A549 (cell line): ENCODE data around the gene TSC22D2. TPM values are rescaled to one million over a fixed set of nuclear protein-coding genes. Genes with fewer than 3 reads are reported as not detected.
A peak's percentile ranks its signal among the peaks of the same experiment; 100 is the strongest.

Experiments used
- ATAC-seq, 2 experiments: fragments of 200-7000 bp in 1 of 2; fragments of >200 bp in 1 of 2; cut with Nextera tagmentation in 1 of 2; cut with Tn5 transposase in 1 of 2; 3 replicates each; pipeline versions ENCODE4 v1.8.0 to v1.9.1; 2018 to 2020; ENCODE audit warnings: mild to moderate bottlenecking in 1 of 2, moderate library complexity in 1 of 2
- CTCF ChIA-PET: fragments of 300-600 bp; sonication (Branson Sonifier 250); formaldehyde crosslinking; extraction: SDS; loops from one replicate; lab custom pipeline; 2021; ENCODE audit warnings: antibody characterized with exemption, inconsistent platforms; lab: Yijun Ruan, JAX
- POLR2A ChIA-PET: fragments of 350-600 bp; formaldehyde crosslinking; extraction: SDS; loops from one replicate; lab custom pipeline; 2021; ENCODE audit warnings: antibody characterized with exemption, inconsistent platforms; lab: Yijun Ruan, JAX
- DNase-seq, 2 experiments: peaks; one replicate each; pipeline versions ENCODE4 v3.0.0 to v3.0.0-alpha.2; 2011 to 2016; ENCODE audit warnings: low read depth in 1 of 2, low spot score in 1 of 2
- FAIRE-seq: peaks from 2 replicates; lab custom pipeline; 2011; peaks lifted over from hg19 to GRCh38; lab: Jason Lieb, UNC
- H3K27ac ChIP-seq, 2 experiments: fragments of >200 bp; sonication (Bioruptor Twin); formaldehyde crosslinking; 3 replicates each; pipeline ENCODE4 v1.5.1; 2016 to 2017
- H3K4me1 ChIP-seq: fragments of >200 bp; sonication (Bioruptor Twin); formaldehyde crosslinking; 3 replicates; pipeline ENCODE4 v1.6.1; 2016
- H3K4me2 ChIP-seq: fragments of >200 bp; sonication (Bioruptor Twin); formaldehyde crosslinking; 3 replicates; pipeline ENCODE4 v1.6.1; 2016
- H3K4me3 ChIP-seq: fragments of >200 bp; sonication (Bioruptor Twin); formaldehyde crosslinking; 3 replicates; pipeline ENCODE4 v1.5.1; 2016
- H3K9me3 ChIP-seq: fragments of >200 bp; sonication (Bioruptor Twin); formaldehyde crosslinking; 3 replicates; pipeline ENCODE4 v1.6.1; 2016
- BHLHE40 ChIP-seq: IDR thresholded peaks from 2 replicates; pipeline ENCODE4 v1.6.1; 2012; ENCODE audit warnings: low read depth, low read length, inconsistent platforms
- CBX2 ChIP-seq: fragments of 200-600 bp; sonication (generic); IDR thresholded peaks from 2 replicates; pipeline ENCODE4 v1.6.1; 2016; ENCODE audit warnings: low read depth, mild to moderate bottlenecking, borderline replicate concordance
- CBX8 ChIP-seq: fragments of 200-600 bp; sonication (generic); IDR thresholded peaks from 2 replicates; pipeline ENCODE4 v1.6.1; 2016
- HDAC2 ChIP-seq: fragments of 200-600 bp; sonication (generic); IDR thresholded peaks from 2 replicates; pipeline ENCODE4 v1.6.1; 2016
- HEYL ChIP-seq: fragments of 250-450 bp; sonication (Bioruptor Pico); IDR thresholded peaks from 2 replicates; pipeline ENCODE4 v1.8.0; 2021; ENCODE audit warnings: mild to moderate bottlenecking, moderate library complexity
- HOXA7 ChIP-seq: fragments of 250-450 bp; sonication (Bioruptor Pico); IDR thresholded peaks from 2 replicates; pipeline ENCODE4 v1.5.0; 2020; ENCODE audit warnings: mild to moderate bottlenecking, moderate library complexity
- JUN ChIP-seq, 2 experiments: fragments of >200 bp; sonication (Bioruptor Twin); formaldehyde crosslinking; IDR thresholded peaks; 2 replicates in 1 of 2; 3 replicates in 1 of 2; pipeline ENCODE4 v1.6.1; 2016 to 2017
- MYC ChIP-seq: IDR thresholded peaks from 2 replicates; pipeline ENCODE4 v1.6.1; 2012; ENCODE audit warnings: mild to moderate bottlenecking, inconsistent platforms, low read length, improper control_type of control experiment, borderline replicate concordance
- NPAS2 ChIP-seq: fragments of 250-450 bp; sonication (Bioruptor Pico); IDR thresholded peaks from 2 replicates; pipeline ENCODE4 v1.8.0; 2022; ENCODE audit warnings: mild to moderate bottlenecking, moderate library complexity, borderline replicate concordance
- PHF8 ChIP-seq: fragments of 200-600 bp; sonication (generic); IDR thresholded peaks from 2 replicates; pipeline ENCODE4 v1.6.1; 2016; ENCODE audit warnings: low read depth, mild to moderate bottlenecking, antibody characterized with exemption, moderate library complexity, borderline replicate concordance
- POLR2AphosphoS2 ChIP-seq: conservative IDR thresholded peaks from 2 replicates; pipeline ENCODE4 v1.6.1; 2012; ENCODE audit warnings: low read length, improper control_type of control experiment, inconsistent platforms
- RCOR1 ChIP-seq: fragments of 150-350 bp; IDR thresholded peaks from 2 replicates; pipeline ENCODE4 v1.6.1; 2014; ENCODE audit warnings: antibody characterized with exemption, low read length, low read depth
- RFX5 ChIP-seq: fragments of 450-650 bp; IDR thresholded peaks from 2 replicates; pipeline ENCODE4 v1.7.1; 2014; ENCODE audit warnings: antibody characterized with exemption, mild to moderate bottlenecking, moderate library complexity
- RNF2 ChIP-seq: fragments of 200-600 bp; sonication (generic); IDR thresholded peaks from 2 replicates; pipeline ENCODE4 v1.6.1; 2016; ENCODE audit warnings: low read depth, mild to moderate bottlenecking, antibody characterized with exemption, moderate library complexity, borderline replicate concordance
- SMC3 ChIP-seq: fragments of >200 bp; sonication (Bioruptor Twin); formaldehyde crosslinking; IDR thresholded peaks from 3 replicates; pipeline ENCODE4 v1.6.1; 2018; ENCODE audit warnings: inconsistent platforms
- SREBF2 ChIP-seq: fragments of 450-650 bp; IDR thresholded peaks from 2 replicates; pipeline ENCODE4 v1.6.1; 2014; ENCODE audit warnings: mild to moderate bottlenecking, moderate library complexity
- TP53 ChIP-seq: fragments of 250-450 bp; sonication (Bioruptor Pico); IDR thresholded peaks from 2 replicates; pipeline ENCODE4 v1.5.0; 2021; ENCODE audit warnings: mild to moderate bottlenecking, moderate library complexity
- ZSCAN20 ChIP-seq: fragments of 250-450 bp; sonication (Bioruptor Pico); IDR thresholded peaks from 2 replicates; pipeline ENCODE4 v1.8.0; 2022; ENCODE audit warnings: mild to moderate bottlenecking, moderate library complexity
- WGBS: methylation state at CpG from one replicate; pipeline ENCODE4 v1.1.6; 2017; ENCODE audit errors: missing lambda C conversion rate; 5-methylcytosine and 5-hydroxymethylcytosine counted together
- polyA plus RNA-seq, 4 experiments: library from polyadenylated mRNA; depleted of rRNA in 3 of 4; stranded (reverse); fragments of >200 nt; fragmentation: RNase III in 1 of 4; extraction: RNeasy Plus Mini Kit Qiagen cat#74134 plus additional on column Dnase treatment in 1 of 4; gene quantifications; 2 replicates in 3 of 4; 3 replicates in 1 of 4; pipeline ENCODE4 v1.2.3, GENCODE V29; 2011 to 2017
- TF ChIP-seq, protein P1 (sequence below): fragments of 450-650 bp; IDR thresholded peaks from 2 replicates; pipeline ENCODE4 v1.6.1; 2014; ENCODE audit warnings: antibody characterized with exemption
- TF ChIP-seq, protein P2 (sequence below): fragments of >200 bp; sonication (Bioruptor Twin); formaldehyde crosslinking; IDR thresholded peaks from 2 replicates; pipeline ENCODE4 v1.6.1; 2016
- TF ChIP-seq, protein P3 (sequence below): fragments of >200 bp; sonication (Bioruptor Twin); formaldehyde crosslinking; IDR thresholded peaks from 3 replicates; pipeline ENCODE4 v1.6.1; 2016

TSC22D2 gene
- polyA plus RNA-seq, 2 of the 4 experiments (the other 2 are of a cell fraction) = 8.8 to 13.9 TPM

DNA sequence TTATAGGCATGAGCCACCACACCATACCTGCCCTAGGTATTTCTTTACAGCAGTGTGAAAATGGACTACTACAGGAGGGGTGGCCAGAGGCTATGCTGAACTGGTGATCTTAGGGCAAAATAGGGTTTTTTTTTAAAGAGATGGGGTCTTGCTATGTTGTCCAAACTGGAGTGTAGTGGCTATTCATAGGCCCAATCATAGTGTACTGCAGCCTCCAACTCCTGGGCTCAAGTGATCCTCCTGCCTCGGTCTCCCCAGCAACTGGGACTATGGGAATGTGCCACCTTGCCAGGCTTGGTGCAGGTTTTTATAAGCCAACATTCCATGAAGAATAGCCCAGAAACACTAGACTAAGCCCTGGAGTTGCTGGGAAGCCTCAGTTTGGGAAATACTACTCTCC is 28.6 kb upstream of the TSC22D2 start:
- peaks cover 23% of the 10 kb centered on the region for H3K4me1 ChIP-seq
- H3K4me3 ChIP-seq = no peak overlapping the region
- no peak for DNase-seq
- POLR2A ChIA-PET = no interaction called here
- no peak for TF ChIP-seq RCOR1
- no peak for TF ChIP-seq POLR2AphosphoS2
- TF ChIP-seq HOXA7 (CRISPR knock-in tag) = no peak
- 88% methylated on average over 1 of the region's 1 CpG for WGBS
- CTCF ChIA-PET = no interaction called here
- H3K9me3 ChIP-seq = no peaks in the 10 kb centered on the region
- H3K4me2 ChIP-seq = no peak overlapping the region
- no peak for ATAC-seq
- FAIRE-seq = no peak
- H3K27ac ChIP-seq = no peak overlapping the region

DNA sequence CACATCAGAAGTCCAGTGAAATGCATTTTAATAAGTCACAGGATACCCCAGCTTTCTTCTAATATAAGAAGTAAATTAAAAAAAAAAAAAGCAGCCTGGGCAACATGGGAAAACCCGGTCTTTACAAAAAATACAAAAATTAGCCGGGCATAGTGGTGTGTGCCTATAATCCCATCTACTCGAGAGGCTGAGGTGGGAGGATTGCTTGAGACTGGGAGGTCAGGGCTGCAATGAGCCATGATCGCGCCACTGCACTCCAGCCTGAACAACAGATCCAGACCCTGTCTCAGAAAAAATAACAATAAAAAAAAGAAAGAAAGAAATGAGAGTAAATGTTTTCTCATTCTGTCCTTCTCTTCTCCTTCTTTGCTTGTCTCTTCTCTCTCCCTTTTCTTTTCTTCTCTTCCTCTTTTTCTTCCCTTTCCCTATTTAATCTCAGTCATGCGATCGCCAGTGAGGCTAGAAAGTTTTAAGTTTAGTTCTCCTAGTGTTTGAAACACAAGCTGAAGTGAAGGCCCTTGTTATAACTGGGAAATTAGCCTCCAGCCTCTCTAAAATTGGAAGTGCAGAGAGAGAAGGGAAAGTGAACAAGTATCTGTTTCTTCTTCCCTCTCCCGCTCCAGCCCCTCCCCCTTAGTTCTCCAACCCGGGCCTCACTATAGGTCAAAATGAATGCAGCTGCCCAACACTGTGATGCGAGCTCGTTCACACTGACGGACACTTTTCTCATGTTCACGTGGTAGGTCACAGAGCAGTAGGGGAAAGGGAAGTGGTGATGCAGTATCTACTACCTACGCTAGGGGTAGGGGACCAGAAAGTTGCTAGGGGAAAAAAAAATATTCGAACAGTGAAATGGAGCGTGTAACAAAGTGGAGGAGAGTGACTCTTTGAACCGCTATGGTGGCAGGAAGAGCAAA is 23.5 kb upstream of the TSC22D2 start:
- POLR2A ChIA-PET = no interaction called here
- Histone ChIP-seq H3K4me3 (no peak overlapping the region), H3K9me3 (no peaks in the 10 kb centered on the region), H3K4me2 (no peak overlapping the region)
- FAIRE-seq = no peak
- TF ChIP-seq MYC = no peak
- TF ChIP-seq SREBF2 = no peak
- no peak for TF ChIP-seq RFX5
- TF ChIP-seq, protein P1, sequence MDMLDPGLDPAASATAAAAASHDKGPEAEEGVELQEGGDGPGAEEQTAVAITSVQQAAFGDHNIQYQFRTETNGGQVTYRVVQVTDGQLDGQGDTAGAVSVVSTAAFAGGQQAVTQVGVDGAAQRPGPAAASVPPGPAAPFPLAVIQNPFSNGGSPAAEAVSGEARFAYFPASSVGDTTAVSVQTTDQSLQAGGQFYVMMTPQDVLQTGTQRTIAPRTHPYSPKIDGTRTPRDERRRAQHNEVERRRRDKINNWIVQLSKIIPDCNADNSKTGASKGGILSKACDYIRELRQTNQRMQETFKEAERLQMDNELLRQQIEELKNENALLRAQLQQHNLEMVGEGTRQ = no peak
- TF ChIP-seq PHF8 = no peak
- TF ChIP-seq BHLHE40 = no peak
- no peak for TF ChIP-seq HEYL (CRISPR knock-in tag)
- TF ChIP-seq RNF2 = no peak
- no peak for TF ChIP-seq SMC3
- TF ChIP-seq ZSCAN20 = no peak
- TF ChIP-seq, protein P2, sequence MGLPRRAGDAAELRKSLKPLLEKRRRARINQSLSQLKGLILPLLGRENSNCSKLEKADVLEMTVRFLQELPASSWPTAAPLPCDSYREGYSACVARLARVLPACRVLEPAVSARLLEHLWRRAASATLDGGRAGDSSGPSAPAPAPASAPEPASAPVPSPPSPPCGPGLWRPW = no peak
- no peak for TF ChIP-seq CBX2
- TF ChIP-seq, protein P3, sequence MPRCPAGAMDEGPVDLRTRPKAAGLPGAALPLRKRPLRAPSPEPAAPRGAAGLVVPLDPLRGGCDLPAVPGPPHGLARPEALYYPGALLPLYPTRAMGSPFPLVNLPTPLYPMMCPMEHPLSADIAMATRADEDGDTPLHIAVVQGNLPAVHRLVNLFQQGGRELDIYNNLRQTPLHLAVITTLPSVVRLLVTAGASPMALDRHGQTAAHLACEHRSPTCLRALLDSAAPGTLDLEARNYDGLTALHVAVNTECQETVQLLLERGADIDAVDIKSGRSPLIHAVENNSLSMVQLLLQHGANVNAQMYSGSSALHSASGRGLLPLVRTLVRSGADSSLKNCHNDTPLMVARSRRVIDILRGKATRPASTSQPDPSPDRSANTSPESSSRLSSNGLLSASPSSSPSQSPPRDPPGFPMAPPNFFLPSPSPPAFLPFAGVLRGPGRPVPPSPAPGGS = no peak
- no peak for TF ChIP-seq TP53 (CRISPR knock-in tag)
- TF ChIP-seq HOXA7 (CRISPR knock-in tag) = no peak
- no peak for TF ChIP-seq HDAC2
- no peak for TF ChIP-seq NPAS2 (CRISPR knock-in tag)
- no peak for TF ChIP-seq JUN (IDR thresholded peaks at IDR 0.05)
- no peak for TF ChIP-seq POLR2AphosphoS2
- no peak for TF ChIP-seq CBX8
- TF ChIP-seq, all 56 proteins: peak for 0
- no peak overlapping the region for H3K27ac ChIP-seq
- WGBS = 84% methylated on average over 17 of the region's 17 CpGs
- H3K4me1 ChIP-seq = no peaks in the 10 kb centered on the region
- ATAC-seq (0 out of 6 replicates have a peak, but pooled peaks of 1 of the 2 experiments have one; percentile 43), DNase-seq (no peak)
- CTCF ChIA-PET = interaction anchor here (0.7 to 1.2 kb wide), 2 partner anchors 8 to 24 kb away, joined by 3 to 6 read pairs; no protein-coding TSS in a partner anchor
